OCI-LY7 (cell line): ENCODE results near the gene CCDC9.

Experiments
- EZH2phosphoT487 ChIP-seq: fragments of 200-600 bp; sonication (generic); IDR thresholded peaks from 2 replicates; pipeline ENCODE4 v1.6.1; 2018; ENCODE audit warnings: low read depth, borderline replicate concordance, mild to moderate bottlenecking, mixed run types, antibody characterized with exemption, low read length, moderate library complexity, mixed read lengths
- TF ChIP-seq, protein P1 (sequence below): fragments of 200-600 bp; sonication (generic); conservative IDR thresholded peaks from 2 replicates; pipeline ENCODE4 v1.5.1; 2014; ENCODE audit warnings: mild to moderate bottlenecking, antibody characterized with exemption, low read length, moderate library complexity, mixed read lengths

DNA sequence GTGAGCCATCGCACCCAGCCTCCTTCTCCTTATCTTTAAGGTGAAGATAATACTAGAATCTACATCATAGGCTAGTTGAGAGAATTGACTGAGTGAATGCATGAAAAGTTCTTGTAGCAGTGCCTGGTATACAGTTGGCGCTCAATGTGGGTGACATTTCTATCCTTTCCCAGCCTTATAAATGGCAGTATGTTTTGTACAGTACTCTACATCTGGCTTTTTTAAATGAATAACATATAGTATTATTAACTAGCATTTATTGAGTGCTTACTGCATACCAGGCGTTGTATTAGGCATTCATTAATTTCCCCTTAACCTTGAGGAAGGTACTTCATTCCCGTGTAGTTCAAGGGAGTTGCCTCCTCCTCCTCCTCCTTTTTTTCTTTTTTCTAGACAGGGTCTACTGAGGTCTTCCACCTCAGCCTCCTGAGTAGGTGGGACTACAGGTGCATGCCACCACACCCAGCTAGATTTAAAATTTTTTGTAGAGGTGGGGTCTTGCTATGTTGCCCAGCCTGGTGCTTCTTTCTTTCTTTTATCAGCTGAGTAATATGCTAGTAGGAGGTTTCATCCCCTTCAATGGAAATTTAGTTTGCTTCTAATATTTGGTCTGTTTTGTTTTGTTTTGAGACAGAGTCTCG lies 56.2 kb downstream of the CCDC9 start:
- TF ChIP-seq, protein P1, sequence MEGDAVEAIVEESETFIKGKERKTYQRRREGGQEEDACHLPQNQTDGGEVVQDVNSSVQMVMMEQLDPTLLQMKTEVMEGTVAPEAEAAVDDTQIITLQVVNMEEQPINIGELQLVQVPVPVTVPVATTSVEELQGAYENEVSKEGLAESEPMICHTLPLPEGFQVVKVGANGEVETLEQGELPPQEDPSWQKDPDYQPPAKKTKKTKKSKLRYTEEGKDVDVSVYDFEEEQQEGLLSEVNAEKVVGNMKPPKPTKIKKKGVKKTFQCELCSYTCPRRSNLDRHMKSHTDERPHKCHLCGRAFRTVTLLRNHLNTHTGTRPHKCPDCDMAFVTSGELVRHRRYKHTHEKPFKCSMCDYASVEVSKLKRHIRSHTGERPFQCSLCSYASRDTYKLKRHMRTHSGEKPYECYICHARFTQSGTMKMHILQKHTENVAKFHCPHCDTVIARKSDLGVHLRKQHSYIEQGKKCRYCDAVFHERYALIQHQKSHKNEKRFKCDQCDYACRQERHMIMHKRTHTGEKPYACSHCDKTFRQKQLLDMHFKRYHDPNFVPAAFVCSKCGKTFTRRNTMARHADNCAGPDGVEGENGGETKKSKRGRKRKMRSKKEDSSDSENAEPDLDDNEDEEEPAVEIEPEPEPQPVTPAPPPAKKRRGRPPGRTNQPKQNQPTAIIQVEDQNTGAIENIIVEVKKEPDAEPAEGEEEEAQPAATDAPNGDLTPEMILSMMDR = no peak
- TF ChIP-seq EZH2phosphoT487 = no peak
